ENCODE results near the gene AVPR1A.

The AVPR1A gene

DNA sequence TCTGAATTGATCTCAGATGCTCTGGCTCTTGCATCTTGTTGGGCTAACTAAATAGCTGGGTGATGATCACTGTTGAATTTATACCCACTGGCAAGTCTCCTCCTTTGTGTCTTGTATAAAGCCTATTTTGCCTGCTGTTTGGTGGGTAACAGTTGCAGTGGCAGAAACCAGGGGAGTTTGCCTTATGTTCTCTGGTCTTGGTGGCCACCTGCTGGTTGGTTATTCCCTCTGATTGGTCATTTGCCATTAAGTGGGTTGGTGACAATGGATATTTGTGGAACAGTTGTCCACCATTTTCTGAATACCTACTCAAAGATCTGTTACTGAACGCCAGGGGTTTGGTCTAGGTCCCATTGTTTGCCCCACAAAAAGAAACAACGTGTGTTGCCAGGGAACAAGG lies 52.1 kb downstream of the AVPR1A start:
- Histone ChIP-seq H3K27ac (ENCODE audit: low read depth, low read length) (no peak overlapping the region), H3K4me1 (ENCODE audit: control insufficient read depth in 1 of 2, insufficient read depth in 2 of 2, low read length in 2 of 2) (no peaks in the 10 kb centered on the region), H3K27me3 (ENCODE audit: control insufficient read depth in 1 of 2, insufficient read depth in 2 of 2, low read length in 2 of 2) (no peaks in the 10 kb centered on the region), H3K9me3 (ENCODE audit: control insufficient read depth in 1 of 2, low read length in 2 of 2) (no peaks in the 10 kb centered on the region), H3K9ac (ENCODE audit: low read depth in 1 of 2, low read length in 2 of 2) (no peak overlapping the region), H3K36me3 (ENCODE audit: control insufficient read depth in 1 of 2, insufficient read depth in 2 of 2, low read length in 2 of 2) (no peaks in the 10 kb centered on the region), H3K4me3 (ENCODE audit: low read depth in 1 of 2, low read length in 2 of 2) (no peak overlapping the region)

DNA sequence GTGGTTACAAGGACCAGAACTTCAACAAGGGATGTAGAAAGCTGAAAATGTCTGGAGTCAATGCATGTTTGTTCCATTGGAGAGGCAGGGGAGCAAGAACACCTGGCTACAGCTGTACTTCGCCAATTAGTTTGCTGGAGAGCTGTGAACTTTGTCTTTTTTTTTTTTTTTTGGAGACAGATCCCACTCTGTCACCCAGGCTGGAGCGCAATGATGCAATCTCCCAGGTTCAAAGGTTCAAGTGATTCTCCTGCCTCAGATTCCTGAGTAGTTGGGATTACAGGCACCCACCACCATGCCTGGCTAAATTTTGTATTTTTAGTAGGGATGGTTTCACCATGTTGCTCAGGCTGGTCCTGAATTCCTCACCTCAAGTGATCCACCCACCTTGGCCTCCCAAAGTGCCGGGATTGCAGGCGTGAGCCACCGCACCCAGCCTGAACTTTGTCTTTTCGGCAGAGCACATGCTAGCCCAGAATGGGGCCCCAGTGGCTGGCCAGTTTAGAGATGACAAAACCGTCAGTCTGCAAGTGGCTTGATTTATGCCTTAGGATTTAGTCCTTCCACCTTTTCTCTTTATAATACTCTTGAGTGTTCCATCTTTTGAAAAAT lies 55.5 kb downstream of the AVPR1A start:
- H3K9ac ChIP-seq (ENCODE audit: low read depth in 1 of 2, low read length in 2 of 2), result no peak overlapping the region
- peaks cover 0 to 4% of the 10 kb centered on the region in 2 donors for H3K4me1 ChIP-seq (ENCODE audit: control insufficient read depth in 1 of 2, insufficient read depth in 2 of 2, low read length in 2 of 2)
- no peaks in the 10 kb centered on the region for H3K9me3 ChIP-seq (ENCODE audit: control insufficient read depth in 1 of 2, low read length in 2 of 2)
- H3K27ac ChIP-seq (ENCODE audit: low read depth, low read length), result no peak overlapping the region
- H3K4me3 ChIP-seq (ENCODE audit: low read depth in 1 of 2, low read length in 2 of 2), result no peak overlapping the region
- H3K36me3 ChIP-seq (ENCODE audit: control insufficient read depth in 1 of 2, insufficient read depth in 2 of 2, low read length in 2 of 2), result no peaks in the 10 kb centered on the region
- H3K27me3 ChIP-seq (ENCODE audit: control insufficient read depth in 1 of 2, insufficient read depth in 2 of 2, low read length in 2 of 2), result no peaks in the 10 kb centered on the region

DNA sequence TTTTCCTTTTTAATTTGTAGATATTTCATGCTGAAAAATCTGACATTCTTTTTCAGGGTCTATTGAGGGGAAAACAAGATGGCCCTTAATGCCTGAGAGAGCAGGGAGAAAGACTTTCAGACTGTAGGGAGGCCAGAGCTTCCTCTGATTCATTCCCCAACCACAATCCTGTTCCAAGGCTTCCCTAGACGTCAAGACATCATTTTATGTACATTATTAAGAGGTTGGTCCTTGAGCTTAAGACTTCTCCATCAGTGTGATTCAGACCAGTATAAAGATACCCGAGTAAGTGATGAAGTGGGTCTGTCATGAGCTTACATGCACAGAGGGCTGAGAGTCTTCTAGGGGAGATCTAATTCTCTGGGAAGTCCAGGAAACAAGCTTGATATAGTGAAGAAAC lies 57.3 kb downstream of the AVPR1A start:
- Histone ChIP-seq H3K27me3 (ENCODE audit: control insufficient read depth in 1 of 2, insufficient read depth in 2 of 2, low read length in 2 of 2) (no peaks in the 10 kb centered on the region), H3K9me3 (ENCODE audit: control insufficient read depth in 1 of 2, low read length in 2 of 2) (no peaks in the 10 kb centered on the region), H3K36me3 (ENCODE audit: control insufficient read depth in 1 of 2, insufficient read depth in 2 of 2, low read length in 2 of 2) (no peaks in the 10 kb centered on the region), H3K4me1 (ENCODE audit: control insufficient read depth in 1 of 2, insufficient read depth in 2 of 2, low read length in 2 of 2) (peaks cover 0 to 4% of the 10 kb centered on the region in 2 donors), H3K9ac (ENCODE audit: low read depth in 1 of 2, low read length in 2 of 2) (no peak overlapping the region), H3K27ac (ENCODE audit: low read depth, low read length) (no peak overlapping the region), H3K4me3 (ENCODE audit: low read depth in 1 of 2, low read length in 2 of 2) (no peak overlapping the region)

DNA sequence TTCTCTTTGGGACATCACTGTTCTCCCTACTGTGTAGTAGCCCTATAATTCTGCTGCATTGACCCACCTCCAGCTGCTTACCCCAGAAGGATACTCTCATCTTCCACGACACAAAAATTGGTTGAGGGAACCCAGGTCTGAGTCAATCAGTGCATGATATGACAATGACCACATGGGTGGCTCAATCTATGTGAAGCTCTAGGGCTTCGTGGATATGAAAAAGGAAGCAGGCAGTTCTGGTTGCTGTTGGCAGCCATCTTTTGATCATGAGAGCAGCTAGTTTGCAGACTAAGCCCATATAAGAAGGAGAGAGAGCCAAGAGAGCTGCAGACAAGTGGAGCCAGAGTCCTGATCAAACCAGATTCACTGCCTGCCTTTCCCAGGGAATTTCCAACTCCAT lies 57.9 kb downstream of the AVPR1A start:
- Histone ChIP-seq H3K27ac (ENCODE audit: low read depth, low read length) (no peak overlapping the region), H3K9me3 (ENCODE audit: control insufficient read depth in 1 of 2, low read length in 2 of 2) (no peaks in the 10 kb centered on the region), H3K9ac (ENCODE audit: low read depth in 1 of 2, low read length in 2 of 2) (no peak overlapping the region), H3K4me1 (ENCODE audit: control insufficient read depth in 1 of 2, insufficient read depth in 2 of 2, low read length in 2 of 2) (peaks cover 0 to 4% of the 10 kb centered on the region in 2 donors), H3K36me3 (ENCODE audit: control insufficient read depth in 1 of 2, insufficient read depth in 2 of 2, low read length in 2 of 2) (no peaks in the 10 kb centered on the region), H3K27me3 (ENCODE audit: control insufficient read depth in 1 of 2, insufficient read depth in 2 of 2, low read length in 2 of 2) (no peaks in the 10 kb centered on the region), H3K4me3 (ENCODE audit: low read depth in 1 of 2, low read length in 2 of 2) (no peak overlapping the region)
